CD4-positive, alpha-beta T cell treated with Interleukin-2 at 100 ng/mL for 4 hours (primary cell): Measurements from ENCODE around the gene GATA5.

Experiments
- DNase-seq: peaks from one replicate; pipeline ENCODE4 v3.0.0-alpha.2; 2020; ENCODE audit warnings: low spot score

The GATA5 gene

GRCh38 chr20:62475772-62476055 is at the start of gene GATA5:
Gene GATA5 (minus strand): TSS chr20:62475995. CDS start chr20:62475521, 474 bp downstream.
- no peak for DNase-seq

- DNase-seq: no peak
Measured at GRCh38 chr20:62525014-62525413, 49.2 kb upstream of the GATA5 start.

- DNase-seq: no peak
Measured at GRCh38 chr20:62524505-62524911, 48.7 kb upstream of the GATA5 start.

- DNase-seq: peak; percentile 43
Measured at GRCh38 chr20:62523473-62524203, 47.8 kb upstream of the GATA5 start.

GRCh38 chr20:62522748-62523396 is 47.1 kb upstream of the GATA5 start:
- DNase-seq: no peak

- no peak for DNase-seq
Measured at GRCh38 chr20:62519826-62520225, 44.0 kb upstream of the GATA5 start.

- DNase-seq: no peak
Measured at GRCh38 chr20:62518911-62519310, 43.1 kb upstream of the GATA5 start.

- DNase-seq: no peak
Measured at GRCh38 chr20:62517901-62518610, 42.3 kb upstream of the GATA5 start.

- DNase-seq: no peak
Measured at GRCh38 chr20:62517168-62517567, 41.4 kb upstream of the GATA5 start.

- DNase-seq: no peak
Measured at GRCh38 chr20:62516338-62516737, 40.5 kb upstream of the GATA5 start.

- DNase-seq: no peak
Measured at GRCh38 chr20:62515826-62516225, 40.0 kb upstream of the GATA5 start.

- DNase-seq: no peak
Measured at GRCh38 chr20:62515280-62515679, 39.5 kb upstream of the GATA5 start.

- no peak for DNase-seq
Measured at GRCh38 chr20:62513991-62514390, 38.2 kb upstream of the GATA5 start.

- no peak for DNase-seq
Measured at GRCh38 chr20:62511915-62512610, 36.3 kb upstream of the GATA5 start.

- DNase-seq: no peak
Measured at GRCh38 chr20:62511300-62511914, 35.6 kb upstream of the GATA5 start.

GRCh38 chr20:62508641-62509051 is 32.9 kb upstream of the GATA5 start:
- DNase-seq: no peak

- no peak for DNase-seq
Measured at GRCh38 chr20:62507991-62508640, 32.3 kb upstream of the GATA5 start.

GRCh38 chr20:62507323-62507722 is 31.5 kb upstream of the GATA5 start:
- DNase-seq: no peak

- no peak for DNase-seq
Measured at GRCh38 chr20:62506791-62507190, 31.0 kb upstream of the GATA5 start.

GRCh38 chr20:62506087-62506486 is 30.3 kb upstream of the GATA5 start:
- DNase-seq: no peak

GRCh38 chr20:62505337-62506045 is 29.7 kb upstream of the GATA5 start:
- no peak for DNase-seq
